ENCODE results near the gene PCID2. TPM values are rescaled to one million over a fixed set of nuclear protein-coding genes. Genes with fewer than 3 reads are reported as not detected.
A peak's percentile ranks its signal among the peaks of the same experiment; 100 is the strongest.
"Not testable (repeated sequence)": the region's sequence is repeated elsewhere in the genome, so short reads cannot be mapped to it uniquely, and the experiment has no call there.

Gene PCID2
- total RNA-seq (2022) (60.7 and 63.4 TPM in 2 replicates), Bru-seq, nascent RNA (percentile 88 among the genes with signal in this experiment), BruChase-seq, experiment 1, labeled RNA remaining after a 6-hour chase (percentile 91 among the genes with signal in this experiment), BruChase-seq, experiment 2, labeled RNA remaining after a 2-hour chase (percentile 94 among the genes with signal in this experiment)
- long read RNA-seq, transcript PCID2-205 (15 exons, 1,654 nt) = minor isoform, 13 of 135 reads
- long read RNA-seq, transcript PCID2-206 (15 exons, 1,671 nt) = minor isoform, 9 of 135 reads
- long read RNA-seq, transcript PCID2-202 (14 exons, 1,898 nt) = major isoform, 73 of 135 reads
- long read RNA-seq, partial matches to known transcripts = 14 of 135 reads
- long read RNA-seq, other reads (novel, unspliced or antisense) = 23 of 135 reads

- no peak for TF ChIP-seq CTCF (IDR thresholded peaks at IDR 0.05; ENCODE audit: unreplicated experiment)
- no peaks in the 10 kb centered on the region for H3K27me3 Mint-ChIP-seq (ENCODE audit: insufficient read depth, unreplicated experiment)
- H3K9me3 Mint-ChIP-seq (ENCODE audit: unreplicated experiment) = no peaks in the 10 kb centered on the region
- intact Hi-C loops (cut with micrococcal nuclease) = loop anchor here (2.0 to 5.0 kb wide), 3 partner anchors 16 to 240 kb away; partner anchors contain the start of gene LAMP1
- peak; percentile 90 for DNase-seq (ENCODE audit: unreplicated experiment)
- H3K4me1 Mint-ChIP-seq (ENCODE audit: insufficient read depth, unreplicated experiment) = peaks cover 44% of the 10 kb centered on the region
- POLR2A ChIA-PET = interaction anchor here (0.7 to 4.7 kb wide), 19 partner anchors 9 to 1073 kb away, joined by 3 to 41 read pairs (median 4); partner anchors contain the start of genes DCUN1D2, LAMP1 and UPF3A
- H3K36me3 Mint-ChIP-seq (ENCODE audit: insufficient read depth, unreplicated experiment) = peaks cover 38% of the 10 kb centered on the region
- peak within 1 kb of the TSS; percentile 92 for H3K4me3 Mint-ChIP-seq (ENCODE audit: unreplicated experiment)
- no TSS peak for BruUV-seq (replicated peaks)
- CTCF ChIA-PET = interaction anchor here (0.6 kb wide), 2 partner anchors 12 to 372 kb away, joined by 3 read pairs; no protein-coding TSS in a partner anchor
- peak within 1 kb of the TSS; percentile 82 for H3K27ac Mint-ChIP-seq (ENCODE audit: low read depth, unreplicated experiment)
Measured at GRCh38 chr13:113208421-113209335, at the start of gene PCID2. Gene PCID2, minus strand, starts transcription at chr13:113208669. Its CDS starts 35 bp downstream, at chr13:113208634.

- BruUV-seq (replicated peaks); H3K27me3 Mint-ChIP-seq (ENCODE audit: insufficient read depth, unreplicated experiment); H3K4me3 Mint-ChIP-seq (ENCODE audit: unreplicated experiment); H3K9me3 Mint-ChIP-seq (ENCODE audit: unreplicated experiment); intact Hi-C loops (cut with micrococcal nuclease); H3K27ac Mint-ChIP-seq (ENCODE audit: low read depth, unreplicated experiment); DNase-seq (ENCODE audit: unreplicated experiment); H3K4me1 Mint-ChIP-seq (ENCODE audit: insufficient read depth, unreplicated experiment): not testable (repeated sequence)
- peaks cover 91% of the 10 kb centered on the region for H3K36me3 Mint-ChIP-seq (ENCODE audit: insufficient read depth, unreplicated experiment)
- ChIA-PET CTCF (interaction anchor here (0.7 kb wide), 1 partner anchor 17 kb away, joined by 3 read pairs; no protein-coding TSS in a partner anchor), POLR2A (interaction anchor here (1.2 kb wide), 1 partner anchor 235 kb away, joined by 3 read pairs; no protein-coding TSS in a partner anchor)
Measured at GRCh38 chr13:113257908-113258307, 49.4 kb upstream of the PCID2 start.

GRCh38 chr13:113252516-113253095 lies 44.1 kb upstream of the PCID2 start:
- ChIA-PET CTCF (interaction anchor here (0.7 kb wide), 1 partner anchor 11 kb away, joined by 3 read pairs; no protein-coding TSS in a partner anchor), POLR2A (no interaction called here)
- BruUV-seq (replicated peaks) = no TSS peak
- H3K4me1 Mint-ChIP-seq (ENCODE audit: insufficient read depth, unreplicated experiment) = no peaks in the 10 kb centered on the region
- intact Hi-C loops (cut with micrococcal nuclease) = no loop called here
- no peaks in the 10 kb centered on the region for H3K9me3 Mint-ChIP-seq (ENCODE audit: unreplicated experiment)
- no peak overlapping the region for H3K4me3 Mint-ChIP-seq (ENCODE audit: unreplicated experiment)
- H3K27me3 Mint-ChIP-seq (ENCODE audit: insufficient read depth, unreplicated experiment) = no peaks in the 10 kb centered on the region
- no peak overlapping the region for H3K27ac Mint-ChIP-seq (ENCODE audit: low read depth, unreplicated experiment)
- H3K36me3 Mint-ChIP-seq (ENCODE audit: insufficient read depth, unreplicated experiment) = peaks cover 93% of the 10 kb centered on the region
- no peak for DNase-seq (ENCODE audit: unreplicated experiment)
- no peak for TF ChIP-seq CTCF (IDR thresholded peaks at IDR 0.05; ENCODE audit: unreplicated experiment)

DNA sequence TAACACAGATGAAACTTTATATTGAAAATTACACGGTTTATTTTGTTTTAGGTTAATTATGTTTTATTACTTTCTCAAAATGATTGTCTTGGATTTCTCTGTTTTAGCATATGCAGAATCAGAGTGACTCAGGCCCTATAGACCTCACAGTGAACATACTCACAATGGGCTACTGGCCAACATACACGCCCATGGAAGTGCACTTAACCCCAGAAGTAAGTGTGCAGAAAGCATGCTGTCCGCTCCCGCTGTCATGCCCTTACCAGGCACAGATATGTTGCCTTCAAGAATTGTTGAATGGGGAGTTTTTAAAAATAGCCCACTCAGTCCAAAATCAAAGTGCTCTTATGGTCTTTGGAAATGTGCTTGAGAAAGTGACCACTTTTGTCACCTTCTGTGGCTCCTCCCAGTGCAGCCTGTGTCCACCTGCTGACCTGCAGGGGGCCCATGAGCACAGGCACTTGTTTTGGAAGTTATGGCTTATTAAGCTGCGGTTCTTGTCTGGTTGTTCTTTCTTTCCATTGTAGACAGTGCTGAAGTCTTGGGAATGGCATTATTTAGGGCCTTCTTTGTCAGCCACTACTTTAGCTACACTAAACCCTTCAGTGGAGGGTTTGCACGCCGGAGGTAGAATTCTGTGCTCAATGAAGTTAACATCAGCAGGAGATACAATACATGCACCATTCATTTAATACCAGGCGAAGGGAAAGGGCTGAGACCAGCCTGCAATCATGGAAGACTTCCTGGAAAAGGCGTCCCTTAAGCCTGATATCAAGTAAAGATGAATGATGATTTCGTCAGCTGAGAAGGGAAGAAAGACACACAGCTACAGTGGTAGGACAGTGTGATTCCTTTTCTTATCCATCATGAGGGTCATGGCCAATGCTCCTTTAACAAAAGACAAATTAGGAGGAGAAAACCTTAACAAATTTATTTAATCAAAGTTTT lies 37.7 kb upstream of the PCID2 start:
- H3K36me3 Mint-ChIP-seq (ENCODE audit: insufficient read depth, unreplicated experiment) = peaks cover 93% of the 10 kb centered on the region
- DNase-seq (ENCODE audit: unreplicated experiment) = peak; percentile 5
- H3K27ac Mint-ChIP-seq (ENCODE audit: low read depth, unreplicated experiment) = no peak overlapping the region
- no peaks in the 10 kb centered on the region for H3K9me3 Mint-ChIP-seq (ENCODE audit: unreplicated experiment)
- no peaks in the 10 kb centered on the region for H3K4me1 Mint-ChIP-seq (ENCODE audit: insufficient read depth, unreplicated experiment)
- intact Hi-C loops (cut with micrococcal nuclease) = no loop called here
- CTCF ChIA-PET = no interaction called here
- no TSS peak for BruUV-seq (replicated peaks)
- no peaks in the 10 kb centered on the region for H3K27me3 Mint-ChIP-seq (ENCODE audit: insufficient read depth, unreplicated experiment)
- no peak overlapping the region for H3K4me3 Mint-ChIP-seq (ENCODE audit: unreplicated experiment)
- POLR2A ChIA-PET = no interaction called here
- TF ChIP-seq CTCF (IDR thresholded peaks at IDR 0.05; ENCODE audit: unreplicated experiment) = no peak

Data from MCF 10A (cell line).